Astrocyte (in vitro differentiated cells and primary cell): ENCODE results near the gene DEGS2. TPM values are rescaled to one million over a fixed set of nuclear protein-coding genes. Genes with fewer than 3 reads are reported as not detected.

Experiments
- DNase-seq: peaks from one replicate; pipeline ENCODE4 v3.0.0-alpha.2; 2010; ENCODE audit warnings: low read depth
- FAIRE-seq: peaks from 2 replicates; lab custom pipeline; 2011; peaks lifted over from hg19 to GRCh38; lab: Jason Lieb, UNC
- H2AFZ ChIP-seq: 2 replicates; pipeline ENCODE4 v1.6.0; 2012; ENCODE audit warnings: low read depth, low read length, inconsistent platforms
- H3K27ac ChIP-seq: 2 replicates; pipeline ENCODE4 v1.5.1; 2011; ENCODE audit warnings: low read depth, low read length, inconsistent platforms
- H3K27me3 ChIP-seq: 2 replicates; pipeline ENCODE4 v1.6.0; 2011; ENCODE audit warnings: low read length, inconsistent platforms; ENCODE audit not compliant: insufficient read depth
- H3K36me3 ChIP-seq: 2 replicates; pipeline ENCODE4 v1.5.1; 2011; ENCODE audit warnings: low read length, inconsistent platforms; ENCODE audit not compliant: insufficient read depth
- H3K4me1 ChIP-seq: 2 replicates; pipeline ENCODE4 v1.5.1; 2011; ENCODE audit warnings: low read length, inconsistent platforms; ENCODE audit not compliant: insufficient read depth
- H3K4me2 ChIP-seq: 2 replicates; pipeline ENCODE4 v1.6.0; 2012; ENCODE audit warnings: low read length, inconsistent platforms
- H3K4me3 ChIP-seq: 2 replicates; pipeline ENCODE4 v1.5.1; 2011; ENCODE audit warnings: low read depth, mild to moderate bottlenecking, low read length, inconsistent platforms; ENCODE audit not compliant: insufficient read depth
- H3K79me2 ChIP-seq: 2 replicates; pipeline ENCODE4 v1.6.0; 2012; ENCODE audit warnings: mild to moderate bottlenecking, low read length, inconsistent platforms; ENCODE audit not compliant: insufficient read depth
- H3K9ac ChIP-seq: 2 replicates; pipeline ENCODE4 v1.6.0; 2012; ENCODE audit warnings: mild to moderate bottlenecking, low read length, inconsistent platforms
- H3K9me3 ChIP-seq: 2 replicates; pipeline ENCODE4 v1.5.1; 2012; ENCODE audit warnings: low read depth, mild to moderate bottlenecking, low read length, inconsistent platforms; ENCODE audit not compliant: insufficient read depth
- H4K20me1 ChIP-seq: 2 replicates; pipeline ENCODE4 v1.6.0; 2012; ENCODE audit warnings: low read length, inconsistent platforms; ENCODE audit not compliant: insufficient read depth
- H3K27ac Mint-ChIP-seq: one replicate; pipeline ENCODE4 v1.8.0; 2021; ENCODE audit warnings: mild to moderate bottlenecking, mixed read lengths; ENCODE audit not compliant: unreplicated experiment
- H3K27me3 Mint-ChIP-seq: one replicate; pipeline ENCODE4 v1.8.0; 2021; ENCODE audit warnings: low read depth, mixed read lengths; ENCODE audit not compliant: unreplicated experiment
- H3K36me3 Mint-ChIP-seq: one replicate; pipeline ENCODE4 v1.8.0; 2021; ENCODE audit warnings: low read depth, mixed read lengths; ENCODE audit not compliant: unreplicated experiment
- H3K4me1 Mint-ChIP-seq: one replicate; pipeline ENCODE4 v1.8.0; 2021; ENCODE audit warnings: low read depth, mixed read lengths; ENCODE audit not compliant: unreplicated experiment
- H3K4me3 Mint-ChIP-seq: one replicate; pipeline ENCODE4 v1.8.0; 2021; ENCODE audit warnings: mild to moderate bottlenecking, moderate library complexity, mixed read lengths; ENCODE audit not compliant: unreplicated experiment
- H3K9me3 Mint-ChIP-seq: one replicate; pipeline ENCODE4 v1.8.0; 2021; ENCODE audit warnings: mild to moderate bottlenecking, mixed read lengths; ENCODE audit not compliant: unreplicated experiment
- CTCF ChIP-seq: IDR thresholded peaks from 2 replicates; pipeline ENCODE4 v1.5.1; 2011; ENCODE audit warnings: low read depth, mild to moderate bottlenecking, inconsistent platforms, low read length, moderate library complexity; ENCODE audit not compliant: insufficient read depth
- EZH2 ChIP-seq: IDR thresholded peaks from 2 replicates; pipeline ENCODE4 v1.6.1; 2012; ENCODE audit warnings: mild to moderate bottlenecking, low read length, inconsistent platforms; ENCODE audit not compliant: insufficient read depth
- total RNA-seq: library from RNA; stranded (reverse); gene quantifications from 2 replicates; pipeline ENCODE4 v1.2.1, GENCODE V29; 2021

Gene DEGS2
- total RNA-seq, 1 donor from 2014 or later, result not detected

- Mint-ChIP-seq H3K9me3 (no peaks in the 10 kb centered on the region), H3K27me3 (no peaks in the 10 kb centered on the region), H3K4me1 (peaks cover 25% of the 10 kb centered on the region), H3K27ac (peak overlapping the region; percentile 69), H3K36me3 (peaks cover 17% of the 10 kb centered on the region), H3K4me3 (peak overlapping the region; percentile 2)
- Histone ChIP-seq H4K20me1 (peaks cover 47% of the 10 kb centered on the region), H3K36me3 (no peaks in the 10 kb centered on the region), H3K4me3 (no peak overlapping the region), H3K27ac (no peak overlapping the region), H3K79me2 (peaks cover 19% of the 10 kb centered on the region), H3K9ac (peak overlapping the region; percentile 10), H2AFZ (no peak overlapping the region), H3K4me2 (no peak overlapping the region), H3K27me3 (no peaks in the 10 kb centered on the region), H3K4me1 (peaks cover 11% of the 10 kb centered on the region), H3K9me3 (no peaks in the 10 kb centered on the region)
- FAIRE-seq (no peak), DNase-seq (peak; percentile 31)
- TF ChIP-seq EZH2 (no peak), CTCF (no peak)
These were observed 50.4 kb downstream of the DEGS2 start for GRCh38 chr14:100108840-100109593.

GRCh38 chr14:100108042-100108825 lies 51.2 kb downstream of the DEGS2 start:
- Histone ChIP-seq H3K9me3 (no peaks in the 10 kb centered on the region), H4K20me1 (peaks cover 51% of the 10 kb centered on the region), H3K79me2 (peaks cover 19% of the 10 kb centered on the region), H3K4me1 (peaks cover 19% of the 10 kb centered on the region), H3K4me3 (no peak overlapping the region), H3K27ac (no peak overlapping the region), H3K4me2 (no peak overlapping the region), H2AFZ (no peak overlapping the region), H3K27me3 (no peaks in the 10 kb centered on the region), H3K36me3 (no peaks in the 10 kb centered on the region), H3K9ac (peak overlapping the region; percentile 10)
- peaks cover 15% of the 10 kb centered on the region for H3K36me3 Mint-ChIP-seq
- H3K27me3 Mint-ChIP-seq, result no peaks in the 10 kb centered on the region
- peak; percentile 24 for DNase-seq
- H3K27ac Mint-ChIP-seq, result no peak overlapping the region
- no peaks in the 10 kb centered on the region for H3K9me3 Mint-ChIP-seq
- peak overlapping the region; percentile 2 for H3K4me3 Mint-ChIP-seq
- peaks cover 25% of the 10 kb centered on the region for H3K4me1 Mint-ChIP-seq
- no peak for FAIRE-seq
- TF ChIP-seq CTCF, result peak; percentile 83
- TF ChIP-seq EZH2, result no peak
